Gastroesophageal sphincter (tissue), 3 donors: ENCODE results near the gene MAGEA11.

ENCODE experiments used
- EP300 ChIP-seq: sonication (generic); formaldehyde crosslinking; IDR thresholded peaks from one replicate; pipeline ENCODE4 v1.6.1; 2017; ENCODE audit warnings: antibody characterized with exemption, mild to moderate bottlenecking
- POLR2A ChIP-seq, 2 donors: fragments of 450-650 bp; IDR thresholded peaks; one replicate each; pipeline ENCODE4 v1.6.1; 2017; ENCODE audit warnings: antibody characterized with exemption in 2 of 2, mild to moderate bottlenecking in 2 of 2, moderate library complexity in 1 of 2
- POLR2AphosphoS5 ChIP-seq: sonication (generic); formaldehyde crosslinking; IDR thresholded peaks from one replicate; pipeline ENCODE4 v1.6.1; 2017; ENCODE audit warnings: antibody characterized with exemption
- TF ChIP-seq, protein P1 (sequence below), 4 experiments: fragments of 200-600 bp in 2 of 4; fragments of 450-650 bp in 2 of 4; sonication (generic) in 1 of 4; IDR thresholded peaks; one replicate each; pipeline ENCODE4 v1.5.1; 2017 to 2019; ENCODE audit warnings: antibody characterized with exemption in 4 of 4, mild to moderate bottlenecking in 2 of 4, moderate library complexity in 2 of 4

DNA sequence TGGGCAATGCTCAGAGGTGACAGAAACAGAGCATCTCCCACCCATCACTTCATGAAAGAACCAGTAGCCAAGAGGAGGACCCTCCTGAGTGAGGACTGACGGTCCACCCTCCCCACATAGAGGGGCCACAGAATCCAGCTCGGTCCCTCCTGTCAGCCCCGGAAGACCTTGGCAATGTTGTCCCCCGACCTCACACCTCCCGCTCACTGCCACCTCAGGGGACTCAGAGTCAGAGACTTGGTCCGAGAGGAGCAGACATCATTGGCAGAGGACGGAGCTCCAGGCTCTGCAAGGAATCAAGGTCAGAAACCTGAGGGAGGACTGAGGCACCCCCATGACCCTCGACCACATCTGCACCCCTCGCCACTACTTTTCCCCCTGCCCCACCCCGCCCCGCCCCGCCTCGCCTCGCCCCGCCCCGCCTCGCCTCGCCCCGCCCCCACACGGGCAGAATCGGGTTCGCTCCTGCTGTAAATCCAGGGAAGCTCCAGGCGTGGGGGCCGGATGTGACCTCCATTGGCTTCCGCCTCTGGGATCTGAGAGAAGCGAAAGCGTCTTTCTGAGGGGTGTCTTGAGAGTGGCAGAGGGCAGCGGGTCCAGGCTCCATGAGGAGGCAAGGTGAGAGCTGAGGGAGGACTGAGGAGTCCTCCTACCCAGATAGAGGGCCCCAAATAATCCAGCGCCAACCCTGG, at the start of gene MAGEA11:
- TF ChIP-seq, protein P1, sequence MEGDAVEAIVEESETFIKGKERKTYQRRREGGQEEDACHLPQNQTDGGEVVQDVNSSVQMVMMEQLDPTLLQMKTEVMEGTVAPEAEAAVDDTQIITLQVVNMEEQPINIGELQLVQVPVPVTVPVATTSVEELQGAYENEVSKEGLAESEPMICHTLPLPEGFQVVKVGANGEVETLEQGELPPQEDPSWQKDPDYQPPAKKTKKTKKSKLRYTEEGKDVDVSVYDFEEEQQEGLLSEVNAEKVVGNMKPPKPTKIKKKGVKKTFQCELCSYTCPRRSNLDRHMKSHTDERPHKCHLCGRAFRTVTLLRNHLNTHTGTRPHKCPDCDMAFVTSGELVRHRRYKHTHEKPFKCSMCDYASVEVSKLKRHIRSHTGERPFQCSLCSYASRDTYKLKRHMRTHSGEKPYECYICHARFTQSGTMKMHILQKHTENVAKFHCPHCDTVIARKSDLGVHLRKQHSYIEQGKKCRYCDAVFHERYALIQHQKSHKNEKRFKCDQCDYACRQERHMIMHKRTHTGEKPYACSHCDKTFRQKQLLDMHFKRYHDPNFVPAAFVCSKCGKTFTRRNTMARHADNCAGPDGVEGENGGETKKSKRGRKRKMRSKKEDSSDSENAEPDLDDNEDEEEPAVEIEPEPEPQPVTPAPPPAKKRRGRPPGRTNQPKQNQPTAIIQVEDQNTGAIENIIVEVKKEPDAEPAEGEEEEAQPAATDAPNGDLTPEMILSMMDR (IDR thresholded peaks at IDR 0.05) = no peak
- no peak for TF ChIP-seq POLR2A (IDR thresholded peaks at IDR 0.05)
- TF ChIP-seq POLR2AphosphoS5 = no peak
- TF ChIP-seq EP300 = no peak
